Iris pigment epithelial cell (primary cell): ENCODE results near the gene SPIRE1.

Source experiments
- DNase-seq: peaks from one replicate; pipeline ENCODE4 v3.0.0-alpha.2; 2011; ENCODE audit warnings: low read depth

SPIRE1 gene

GRCh38 chr18:12657684-12658425 lies at the start of gene SPIRE1:
Gene SPIRE1, minus strand, starts transcription at chr18:12658107. Its CDS starts 241 bp downstream, at chr18:12657866.
- peak; percentile 41 for DNase-seq

- DNase-seq, result peak; percentile 28
These were observed 45.8 kb upstream of the SPIRE1 start for GRCh38 chr18:12703664-12704063.

- DNase-seq, result no peak
These were observed 45.2 kb upstream of the SPIRE1 start for GRCh38 chr18:12703096-12703567.

GRCh38 chr18:12702221-12703095 lies 44.6 kb upstream of the SPIRE1 start, which contains the start of the genes CEP76 and PSMG2:
Gene CEP76, minus strand, starts transcription at chr18:12702723. Its CDS starts 175 bp downstream, at chr18:12702548.
Gene PSMG2, plus strand, starts transcription at chr18:12703042. Its CDS starts 66 bp downstream, at chr18:12703108.
- DNase-seq, result peak; percentile 91

- DNase-seq, result peak; percentile 7
These were observed 43.3 kb upstream of the SPIRE1 start for GRCh38 chr18:12701161-12701560.

GRCh38 chr18:12699747-12700146 lies 41.8 kb upstream of the SPIRE1 start:
- DNase-seq, result no peak

- DNase-seq, result no peak
These were observed 36.1 kb upstream of the SPIRE1 start for GRCh38 chr18:12694032-12694431.

- no peak for DNase-seq
These were observed 34.3 kb upstream of the SPIRE1 start for GRCh38 chr18:12692206-12692605.

- no peak for DNase-seq
These were observed 31.4 kb upstream of the SPIRE1 start for GRCh38 chr18:12689256-12689850.

- DNase-seq, result peak; percentile 60
These were observed 28.2 kb upstream of the SPIRE1 start for GRCh38 chr18:12686100-12686499.

- DNase-seq, result peak; percentile 64
These were observed 21.4 kb upstream of the SPIRE1 start for GRCh38 chr18:12679183-12679786.

GRCh38 chr18:12668041-12668440 lies 10.1 kb upstream of the SPIRE1 start:
- no peak for DNase-seq

GRCh38 chr18:12659904-12660605 lies 2.1 kb upstream of the SPIRE1 start:
- peak; percentile 65 for DNase-seq

- DNase-seq, result peak; percentile 47
These were observed 675 bp upstream of the SPIRE1 start for GRCh38 chr18:12658426-12659138.

GRCh38 chr18:12656938-12657683 lies 796 bp downstream of the SPIRE1 start:
- peak; percentile 62 for DNase-seq

GRCh38 chr18:12656605-12656937 lies 1.3 kb downstream of the SPIRE1 start:
- peak; percentile 33 for DNase-seq

GRCh38 chr18:12654971-12655370 lies 2.9 kb downstream of the SPIRE1 start:
- no peak for DNase-seq

GRCh38 chr18:12652861-12653401 lies 5.0 kb downstream of the SPIRE1 start:
- DNase-seq, result peak; percentile 58

GRCh38 chr18:12651651-12652050 lies 6.3 kb downstream of the SPIRE1 start:
- no peak for DNase-seq

- no peak for DNase-seq
These were observed 10.1 kb downstream of the SPIRE1 start for GRCh38 chr18:12647773-12648172.
